ENCODE results near the gene ARHGAP18.

The ARHGAP18 gene

GRCh38 chr6:129644567-129645015 lies 65.4 kb downstream of the ARHGAP18 start:
- DNase-seq (ENCODE audit: low read depth in 2 of 2), result no peak

DNA sequence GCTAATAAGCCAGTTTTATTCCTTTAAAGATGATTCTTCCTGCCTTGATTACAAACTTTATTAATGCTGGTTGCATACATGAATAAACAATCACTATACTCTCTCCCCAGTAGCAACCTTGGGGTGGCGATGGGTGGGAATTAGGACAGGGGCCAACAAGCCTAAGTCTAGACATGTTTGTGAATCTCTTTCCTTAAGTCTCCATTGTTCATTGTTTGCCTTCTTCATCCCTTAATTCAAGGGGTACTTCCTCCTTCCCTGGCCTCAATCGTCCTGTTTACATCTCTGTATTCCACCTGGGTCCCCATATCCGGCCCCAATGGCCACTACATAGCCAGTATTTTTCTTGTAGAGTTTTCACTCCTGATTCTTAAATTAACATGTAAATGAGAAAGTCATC lies 66.0 kb downstream of the ARHGAP18 start:
- DNase-seq (ENCODE audit: low read depth in 2 of 2), result no peak

- DNase-seq (ENCODE audit: low read depth in 2 of 2), result no peak
Measured at GRCh38 chr6:129643176-129643575, 66.8 kb downstream of the ARHGAP18 start.

DNA sequence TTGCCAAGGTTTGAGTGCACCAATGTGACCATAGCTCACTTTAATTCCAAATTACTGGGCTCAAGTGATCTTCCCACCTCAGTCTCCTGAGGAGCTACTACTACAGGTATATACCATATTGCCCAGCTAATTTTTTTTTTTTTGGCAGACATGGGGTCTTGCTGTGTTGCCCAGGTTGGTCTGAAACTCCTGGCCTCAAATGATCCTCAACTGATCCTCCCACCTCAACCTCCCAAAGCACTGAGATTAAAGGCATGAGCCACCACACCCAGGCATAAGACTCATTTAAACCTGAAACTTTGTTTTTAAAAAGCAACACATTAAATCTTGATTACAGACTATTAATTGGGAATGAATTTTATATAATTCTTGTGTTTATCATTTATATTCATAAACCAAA lies 67.7 kb downstream of the ARHGAP18 start:
- no peak for DNase-seq (ENCODE audit: low read depth in 2 of 2)

- no peak for DNase-seq (ENCODE audit: low read depth in 2 of 2)
Measured at GRCh38 chr6:129641344-129641743, 68.6 kb downstream of the ARHGAP18 start.

GRCh38 chr6:129638686-129639085 lies 71.3 kb downstream of the ARHGAP18 start:
- no peak for DNase-seq (ENCODE audit: low read depth in 2 of 2)

- no peak for DNase-seq (ENCODE audit: low read depth in 2 of 2)
Measured at GRCh38 chr6:129638055-129638684, 71.8 kb downstream of the ARHGAP18 start.

- no peak for DNase-seq (ENCODE audit: low read depth in 2 of 2)
Measured at GRCh38 chr6:129637340-129638054, 72.5 kb downstream of the ARHGAP18 start.

DNA sequence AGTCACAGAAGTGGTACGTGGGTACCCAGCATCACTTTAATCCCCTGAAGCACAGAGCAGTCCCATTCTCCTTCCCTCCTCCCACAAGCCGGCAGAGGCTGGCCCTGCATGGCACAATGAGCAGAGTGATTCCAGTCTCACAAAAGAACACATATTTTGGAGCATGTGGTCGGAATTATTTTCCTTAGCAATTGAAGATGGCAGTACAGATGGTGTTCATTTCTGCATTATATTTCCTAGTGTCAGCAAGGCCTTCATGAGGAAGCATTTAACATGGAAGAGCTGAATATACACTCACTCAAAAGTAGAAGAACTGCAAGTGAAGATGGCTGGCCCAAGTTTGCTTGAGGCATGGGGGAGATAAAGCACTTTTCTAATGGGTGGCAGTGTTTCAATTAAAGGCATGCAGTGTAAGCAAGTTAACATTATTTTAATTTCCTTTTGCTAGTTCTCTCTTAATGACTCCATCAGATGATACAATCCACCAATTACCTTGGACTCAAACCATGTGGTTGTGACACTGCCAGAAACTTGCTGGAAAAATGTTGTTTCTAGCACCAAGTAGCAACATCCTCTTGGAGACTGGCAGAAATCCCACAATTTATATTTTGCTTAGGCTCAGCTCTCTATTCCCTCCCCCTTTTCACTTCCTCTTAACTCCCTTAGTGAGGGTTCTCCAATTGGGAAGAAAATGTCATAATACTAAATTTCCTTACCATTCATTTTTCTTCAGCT lies 74.4 kb downstream of the ARHGAP18 start:
- no peak for DNase-seq (ENCODE audit: low read depth in 2 of 2)

DNA sequence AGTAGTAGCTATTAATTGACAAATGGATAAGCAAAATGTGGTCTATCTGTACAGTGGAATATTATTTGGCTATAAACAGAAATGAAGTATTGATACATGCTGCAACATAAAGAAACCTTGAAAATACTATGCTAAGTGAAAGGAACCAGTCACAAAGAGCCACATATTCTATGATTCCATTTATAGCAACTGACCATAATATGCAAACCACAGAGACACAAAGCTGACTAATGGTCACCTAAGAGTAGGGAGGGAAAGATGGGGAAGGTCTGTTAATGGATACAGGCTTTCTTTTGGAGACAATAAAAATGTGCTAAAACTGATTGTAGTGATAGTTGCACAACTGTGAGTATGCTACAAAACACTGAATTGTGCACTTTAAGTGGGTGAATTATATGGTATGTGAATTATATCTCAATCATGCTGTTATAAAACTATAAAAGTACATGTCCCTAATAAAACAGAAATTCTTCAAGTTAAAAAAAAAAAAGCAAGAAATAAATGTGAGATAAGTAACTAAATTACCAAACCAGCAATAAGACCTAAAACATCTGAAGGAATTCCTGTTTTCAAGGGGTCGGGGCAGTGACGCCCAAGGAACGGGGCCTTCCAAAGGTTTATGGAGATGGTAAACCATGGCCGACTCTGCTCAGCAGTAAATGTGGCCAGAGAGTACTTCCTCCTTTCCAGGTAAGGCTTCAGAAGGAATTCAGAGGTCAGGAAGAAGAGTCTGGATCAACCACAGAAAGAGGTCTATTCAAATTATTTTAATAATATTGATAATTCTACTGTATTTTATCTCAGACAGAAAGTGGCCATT lies 75.4 kb downstream of the ARHGAP18 start:
- DNase-seq (ENCODE audit: low read depth in 2 of 2), result no peak

DNA sequence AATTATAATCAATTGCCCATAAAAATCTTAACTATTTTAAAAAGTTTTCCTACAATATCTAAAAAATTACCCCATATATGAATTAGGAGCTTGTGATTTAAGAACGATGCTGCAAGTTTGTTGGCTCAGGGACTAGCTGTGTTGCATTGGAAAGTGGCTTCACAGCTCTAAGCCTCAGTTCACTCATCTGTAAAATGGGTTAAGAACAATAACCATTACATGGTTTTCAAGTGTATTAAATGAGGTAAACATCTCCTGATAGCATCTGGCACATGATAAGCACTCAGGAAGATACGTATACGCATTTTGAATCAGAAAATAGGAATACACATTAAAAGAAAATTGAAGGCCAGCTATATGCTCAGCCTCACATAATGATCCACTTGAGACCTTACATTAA lies 76.4 kb downstream of the ARHGAP18 start:
- no peak for DNase-seq (ENCODE audit: low read depth in 2 of 2)

- DNase-seq (ENCODE audit: low read depth in 2 of 2), result no peak
Measured at GRCh38 chr6:129632172-129632613, 77.8 kb downstream of the ARHGAP18 start.

GRCh38 chr6:129631070-129631469 lies 78.9 kb downstream of the ARHGAP18 start:
- no peak for DNase-seq (ENCODE audit: low read depth in 2 of 2)

DNA sequence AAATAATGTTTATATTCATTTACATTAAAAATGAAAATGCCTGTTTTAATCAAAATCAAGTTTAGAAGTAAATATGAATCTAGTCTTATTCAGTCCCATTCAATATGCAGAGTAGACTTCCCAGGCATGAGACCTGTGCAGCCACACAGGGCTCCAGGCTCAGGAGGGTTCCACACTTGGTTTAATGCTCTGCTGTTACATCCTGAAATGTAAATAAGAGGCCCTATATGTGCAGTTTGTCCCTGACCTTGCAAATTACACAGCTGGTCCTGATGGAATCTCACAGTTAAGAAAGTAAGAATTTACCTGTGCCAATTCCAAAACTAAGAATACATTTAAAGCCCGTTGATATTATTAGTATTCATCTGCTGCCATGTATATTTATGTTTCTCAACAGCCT lies 79.4 kb downstream of the ARHGAP18 start:
- DNase-seq (ENCODE audit: low read depth in 2 of 2), result no peak

DNA sequence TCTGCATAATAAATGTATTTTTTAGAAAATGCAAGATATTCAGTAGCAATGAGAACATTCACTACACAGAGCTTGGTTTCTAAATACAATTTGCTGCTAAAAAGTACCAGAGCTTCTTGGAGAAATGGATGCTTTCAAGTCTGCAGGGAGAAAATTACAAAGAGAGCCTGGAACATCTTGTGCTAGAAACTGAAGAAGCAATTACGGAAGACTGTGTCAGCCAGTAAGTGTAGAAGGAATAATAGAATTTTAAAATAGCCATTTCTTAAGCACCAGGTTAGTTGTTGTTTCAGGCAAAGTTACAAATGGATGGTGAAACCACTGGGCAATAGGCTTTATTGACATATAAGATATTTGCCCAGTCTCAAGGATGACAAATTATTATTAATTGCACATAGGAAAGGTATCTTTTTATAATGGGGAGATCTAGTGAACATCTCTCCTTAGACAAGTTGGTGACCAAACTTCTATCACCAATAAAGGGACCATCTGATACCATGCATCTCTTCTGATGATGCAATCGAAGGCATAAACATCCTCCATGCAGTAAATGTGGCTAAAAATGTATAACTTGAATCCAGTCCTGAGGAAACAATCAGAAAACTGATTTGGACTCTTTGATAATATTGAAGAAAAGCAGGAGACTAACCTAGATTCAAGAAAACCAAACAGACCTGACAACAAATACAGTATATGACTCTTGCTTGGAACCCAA lies 81.7 kb downstream of the ARHGAP18 start:
- no peak for DNase-seq (ENCODE audit: low read depth in 2 of 2)

DNA sequence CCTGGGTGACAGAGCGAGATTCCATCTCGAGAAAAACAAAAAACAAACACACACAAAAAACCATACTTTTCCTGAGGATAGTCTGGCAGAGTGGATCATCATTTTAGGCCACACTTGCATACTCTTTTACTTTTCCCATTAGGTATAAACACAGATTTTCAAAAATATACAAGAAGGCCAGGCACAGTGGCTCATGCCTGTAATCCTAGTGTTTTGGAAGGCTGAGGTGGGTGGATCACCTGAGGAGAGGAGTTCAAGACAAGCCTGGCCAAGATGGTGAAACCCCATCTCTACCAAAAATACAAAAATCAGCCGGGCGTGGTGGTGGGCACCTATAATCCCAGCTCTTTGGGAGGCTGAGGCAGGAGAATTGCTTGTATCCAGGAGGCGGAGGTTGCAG lies 85.5 kb downstream of the ARHGAP18 start:
- DNase-seq (ENCODE audit: low read depth in 2 of 2), result no peak

GRCh38 chr6:129623008-129623732 lies 86.8 kb downstream of the ARHGAP18 start:
- DNase-seq (ENCODE audit: low read depth in 2 of 2), result no peak

DNA sequence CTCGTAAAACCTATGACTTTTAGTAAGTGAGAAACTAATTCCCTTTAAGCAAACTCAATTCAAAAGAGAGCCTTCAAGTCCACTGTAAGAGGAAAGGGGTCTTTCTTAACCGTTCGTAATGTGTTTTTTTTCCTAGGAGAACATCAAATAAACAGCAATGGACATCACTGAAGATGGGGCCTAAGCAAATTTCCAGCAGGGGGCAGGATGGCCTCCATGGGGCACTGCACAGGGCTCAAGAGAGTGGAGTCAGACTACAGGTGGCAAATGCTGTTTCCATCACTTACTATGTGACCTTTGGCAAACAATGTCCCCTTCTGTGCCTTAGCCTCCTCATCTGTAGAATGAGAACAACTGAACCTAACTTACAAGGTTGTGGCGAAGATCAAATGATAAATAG lies 88.7 kb downstream of the ARHGAP18 start:
- peak; percentile 7 to 11 for DNase-seq (ENCODE audit: low read depth in 2 of 2)

- DNase-seq (ENCODE audit: low read depth in 2 of 2), result no peak
Measured at GRCh38 chr6:129620234-129620610, 89.8 kb downstream of the ARHGAP18 start.

GRCh38 chr6:129619579-129620233 lies 90.3 kb downstream of the ARHGAP18 start:
- no peak for DNase-seq (ENCODE audit: low read depth in 2 of 2)

All from activated CD4-positive, alpha-beta T cell treated with anti-CD3 and anti-CD28 coated beads for 24 hours (primary cell).